Fibroblast of lung (primary cell): ENCODE measurements around the gene PDS5B.
A peak's percentile ranks its signal among the peaks of the same experiment; 100 is the strongest.

Experiments used
- EZH2 ChIP-seq: IDR thresholded peaks from 2 replicates; pipeline ENCODE4 v1.5.1; 2012; ENCODE audit warnings: low read length, control low read depth, mild to moderate bottlenecking; ENCODE audit errors: missing control alignments
- TF ChIP-seq, protein P1 (sequence below), 2 donors: IDR thresholded peaks in 1 of 2; conservative IDR thresholded peaks in 1 of 2; 1 replicate in 1 of 2; 2 replicates in 1 of 2; pipeline ENCODE4 v1.5.1; 2011 to 2012; ENCODE audit warnings: low read length in 2 of 2, control low read depth in 1 of 2, inconsistent platforms in 1 of 2, low read depth in 1 of 2, mild to moderate bottlenecking in 1 of 2

DNA sequence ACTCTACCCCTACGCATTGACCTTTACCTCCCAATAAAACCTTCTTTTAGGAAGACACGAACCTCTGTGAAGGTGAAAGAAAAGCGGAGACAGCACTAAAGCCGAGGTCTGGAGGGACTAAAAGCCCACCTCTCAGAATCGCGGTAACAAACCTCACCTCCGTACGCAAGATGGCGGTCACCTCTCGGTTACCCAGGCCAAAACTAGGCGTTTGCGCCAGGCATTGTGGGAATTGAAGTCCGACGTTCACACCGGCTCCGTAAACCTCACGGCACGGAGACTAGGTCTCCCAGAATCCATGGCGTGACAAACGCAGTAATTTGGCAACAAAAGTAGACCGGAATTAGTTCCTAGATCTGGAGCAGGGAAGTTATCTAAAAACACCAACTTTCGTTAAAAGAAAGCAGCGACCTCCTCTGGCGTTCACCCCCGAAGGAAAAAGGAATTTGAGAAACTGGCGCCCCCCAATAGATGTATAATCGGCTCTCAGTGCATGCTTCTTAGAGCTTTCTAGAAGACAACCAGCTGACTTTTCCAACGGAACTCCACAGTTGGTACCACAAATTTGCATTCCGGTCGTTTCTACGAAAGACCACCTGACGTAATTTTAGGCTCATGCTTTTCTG is 47.5 kb upstream of the PDS5B start, which contains the start of gene N4BP2L2:
- TF ChIP-seq, protein P1, sequence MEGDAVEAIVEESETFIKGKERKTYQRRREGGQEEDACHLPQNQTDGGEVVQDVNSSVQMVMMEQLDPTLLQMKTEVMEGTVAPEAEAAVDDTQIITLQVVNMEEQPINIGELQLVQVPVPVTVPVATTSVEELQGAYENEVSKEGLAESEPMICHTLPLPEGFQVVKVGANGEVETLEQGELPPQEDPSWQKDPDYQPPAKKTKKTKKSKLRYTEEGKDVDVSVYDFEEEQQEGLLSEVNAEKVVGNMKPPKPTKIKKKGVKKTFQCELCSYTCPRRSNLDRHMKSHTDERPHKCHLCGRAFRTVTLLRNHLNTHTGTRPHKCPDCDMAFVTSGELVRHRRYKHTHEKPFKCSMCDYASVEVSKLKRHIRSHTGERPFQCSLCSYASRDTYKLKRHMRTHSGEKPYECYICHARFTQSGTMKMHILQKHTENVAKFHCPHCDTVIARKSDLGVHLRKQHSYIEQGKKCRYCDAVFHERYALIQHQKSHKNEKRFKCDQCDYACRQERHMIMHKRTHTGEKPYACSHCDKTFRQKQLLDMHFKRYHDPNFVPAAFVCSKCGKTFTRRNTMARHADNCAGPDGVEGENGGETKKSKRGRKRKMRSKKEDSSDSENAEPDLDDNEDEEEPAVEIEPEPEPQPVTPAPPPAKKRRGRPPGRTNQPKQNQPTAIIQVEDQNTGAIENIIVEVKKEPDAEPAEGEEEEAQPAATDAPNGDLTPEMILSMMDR (conservative IDR thresholded peaks at IDR 0.05 in 1 of 2, IDR thresholded peaks at IDR 0.05 in 1 of 2; ENCODE audit: low read depth in 1 of 2, low read length in 2 of 2) = peak; percentile 38 to 53
- no peak for TF ChIP-seq EZH2
